Islet precursor cell (in vitro differentiated cells): ENCODE results near the gene ABHD16B.
A peak's percentile ranks its signal among the peaks of the same experiment; 100 is the strongest.
"Not testable (repeated sequence)": the region's sequence is repeated elsewhere in the genome, so short reads cannot be mapped to it uniquely, and the experiment has no call there.

ENCODE experiments used
- DNase-seq: peaks from one replicate; pipeline ENCODE4 v3.0.0-alpha.2; 2018

The ABHD16B gene

GRCh38 chr20:63856098-63856511 is 5.2 kb upstream of the ABHD16B start:
- DNase-seq = no peak

GRCh38 chr20:63857764-63858392 is 3.4 kb upstream of the ABHD16B start:
- DNase-seq = peak; percentile 54

- DNase-seq = peak; percentile 74
These were observed 2.7 kb upstream of the ABHD16B start for GRCh38 chr20:63858393-63859165.

GRCh38 chr20:63859166-63859699 is 2.1 kb upstream of the ABHD16B start:
- no peak for DNase-seq

- no peak for DNase-seq
These were observed 810 bp upstream of the ABHD16B start for GRCh38 chr20:63860325-63861051.

GRCh38 chr20:63861981-63862901 is 943 bp downstream of the ABHD16B start:
- no peak for DNase-seq

- DNase-seq = peak; percentile 41
These were observed 1.9 kb downstream of the ABHD16B start for GRCh38 chr20:63863021-63863797.

GRCh38 chr20:63863798-63864544 is 2.7 kb downstream of the ABHD16B start:
- peak; percentile 84 for DNase-seq

- DNase-seq = no peak
These were observed 3.3 kb downstream of the ABHD16B start for GRCh38 chr20:63864545-63864977.

GRCh38 chr20:63864978-63865640 is 3.8 kb downstream of the ABHD16B start, which contains the start of gene TPD52L2:
TPD52L2 (plus strand) TSS chr20:63865270; CDS start chr20:63865366, 96 bp downstream.
- peak; percentile 100 for DNase-seq

- not testable (repeated sequence) for DNase-seq
These were observed 5.7 kb downstream of the ABHD16B start for GRCh38 chr20:63867042-63867441.

- no peak for DNase-seq
These were observed 7.0 kb downstream of the ABHD16B start for GRCh38 chr20:63868264-63868663.

GRCh38 chr20:63873477-63873971 is 12.2 kb downstream of the ABHD16B start:
- DNase-seq = no peak

GRCh38 chr20:63874241-63874640 is 12.9 kb downstream of the ABHD16B start:
- not testable (repeated sequence) for DNase-seq

GRCh38 chr20:63876489-63877036 is 15.3 kb downstream of the ABHD16B start:
- no peak for DNase-seq

GRCh38 chr20:63877755-63878470 is 16.6 kb downstream of the ABHD16B start:
- no peak for DNase-seq

GRCh38 chr20:63878899-63879663 is 17.8 kb downstream of the ABHD16B start:
- DNase-seq = no peak

GRCh38 chr20:63880901-63881300 is 19.6 kb downstream of the ABHD16B start:
- not testable (repeated sequence) for DNase-seq
